GM19351 (cell line): ENCODE measurements around the gene CBFA2T2.
"Not testable (repeated sequence)": the region's sequence is repeated elsewhere in the genome, so short reads cannot be mapped to it uniquely, and the experiment has no call there.

Experiments
- ATAC-seq: cut with Tn5 transposase; IDR thresholded peaks from one replicate; pipeline ENCODE4 v1.9.1; 2021; ENCODE audit warnings: mild to moderate bottlenecking, moderate library complexity; ENCODE audit not compliant: unreplicated experiment

The CBFA2T2 gene

GRCh38 chr20:33541074-33541473 lies 51.2 kb downstream of the CBFA2T2 start:
- no peak for ATAC-seq

DNA sequence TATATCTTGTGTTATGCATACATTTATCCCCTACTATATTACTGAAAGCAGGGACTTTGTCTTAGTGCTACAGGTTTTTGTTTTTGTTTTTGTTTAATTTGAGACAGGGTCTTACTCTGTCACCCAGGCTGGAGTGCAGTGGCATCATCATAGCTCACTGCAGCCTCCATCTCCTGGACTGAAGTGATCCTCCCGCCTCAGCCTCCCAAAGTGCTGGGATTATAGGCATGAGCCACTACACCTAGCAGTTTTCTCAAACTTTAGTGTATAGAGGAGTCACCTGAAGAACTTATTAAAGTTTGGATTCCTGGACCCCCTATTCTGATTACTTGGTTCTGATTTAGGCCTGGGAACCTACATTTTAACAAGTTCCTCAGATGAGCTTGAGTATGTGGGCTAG lies 51.9 kb downstream of the CBFA2T2 start:
- ATAC-seq, result no peak

DNA sequence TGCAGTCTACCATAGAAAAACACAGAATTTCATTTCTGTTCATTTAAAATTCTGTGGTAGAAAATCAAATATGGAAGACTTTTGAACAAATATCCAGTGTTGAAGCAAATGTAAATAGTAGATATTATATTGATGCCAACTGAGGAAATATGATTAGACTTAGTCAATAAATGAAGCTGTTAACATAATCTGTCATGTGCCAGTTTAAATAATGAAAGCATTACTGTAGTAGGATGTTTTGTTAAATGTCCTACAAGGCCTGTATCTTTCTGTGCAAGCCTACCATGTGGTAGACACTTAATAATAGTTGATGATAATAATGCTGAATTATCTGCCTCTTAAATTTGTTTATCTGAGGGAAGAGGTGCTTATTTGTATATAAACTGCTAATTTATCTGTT lies 55.9 kb downstream of the CBFA2T2 start:
- ATAC-seq, result no peak

DNA sequence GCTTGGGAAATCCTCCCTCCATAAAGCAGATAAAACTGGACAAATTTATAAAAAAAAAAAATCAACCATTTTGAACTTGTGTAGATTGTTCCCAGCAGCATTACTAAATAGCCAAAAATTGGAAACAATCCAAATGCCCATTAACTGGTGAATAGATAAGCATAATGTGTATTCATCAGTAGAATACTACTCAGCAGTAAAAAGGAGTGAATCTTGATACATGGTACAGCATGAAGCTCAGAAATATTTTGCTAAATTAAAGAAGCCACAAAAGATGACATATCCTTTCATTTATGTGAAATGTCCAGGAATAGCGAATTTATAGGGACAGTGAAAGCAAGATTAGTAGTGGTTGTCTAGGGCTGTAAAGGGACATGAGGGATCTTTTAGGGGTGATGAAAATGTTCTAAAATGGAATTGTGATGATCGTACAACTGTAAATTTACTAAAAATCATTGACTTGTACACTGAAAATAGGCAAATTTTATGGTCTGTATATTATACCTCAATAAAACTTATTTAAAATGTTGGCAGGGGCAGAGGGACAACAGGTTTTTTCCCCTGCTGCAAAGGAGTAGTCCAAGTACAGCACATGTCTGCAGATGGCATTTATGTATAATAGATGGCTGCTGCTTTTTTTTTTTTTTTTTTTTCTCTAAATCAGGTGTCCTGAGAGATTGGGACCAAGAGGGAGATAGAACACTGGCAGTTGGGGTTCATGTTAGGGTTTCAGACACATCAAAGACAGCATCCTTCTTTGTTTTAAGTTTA lies 59.5 kb downstream of the CBFA2T2 start:
- no peak for ATAC-seq

GRCh38 chr20:33551778-33552177 lies 61.9 kb downstream of the CBFA2T2 start:
- ATAC-seq, result no peak

DNA sequence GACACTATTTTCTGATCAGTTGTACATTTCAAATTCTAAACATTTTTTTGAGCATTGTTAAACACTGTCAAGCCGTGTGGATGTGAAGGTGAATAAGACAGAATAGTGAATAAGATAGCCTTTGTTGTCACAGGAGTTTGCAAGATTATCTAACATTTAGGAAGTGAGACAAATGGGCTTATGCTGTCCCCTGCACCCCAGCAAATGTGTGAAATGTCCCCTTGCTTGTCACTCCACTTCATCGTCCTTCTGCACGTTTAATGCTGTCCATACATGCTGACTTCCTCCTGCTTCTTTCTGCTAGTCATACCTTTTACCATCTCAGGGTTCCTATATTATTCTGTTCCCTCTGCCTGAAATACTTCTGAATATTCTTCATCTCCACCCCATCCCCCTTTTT lies 62.6 kb downstream of the CBFA2T2 start:
- no peak for ATAC-seq

DNA sequence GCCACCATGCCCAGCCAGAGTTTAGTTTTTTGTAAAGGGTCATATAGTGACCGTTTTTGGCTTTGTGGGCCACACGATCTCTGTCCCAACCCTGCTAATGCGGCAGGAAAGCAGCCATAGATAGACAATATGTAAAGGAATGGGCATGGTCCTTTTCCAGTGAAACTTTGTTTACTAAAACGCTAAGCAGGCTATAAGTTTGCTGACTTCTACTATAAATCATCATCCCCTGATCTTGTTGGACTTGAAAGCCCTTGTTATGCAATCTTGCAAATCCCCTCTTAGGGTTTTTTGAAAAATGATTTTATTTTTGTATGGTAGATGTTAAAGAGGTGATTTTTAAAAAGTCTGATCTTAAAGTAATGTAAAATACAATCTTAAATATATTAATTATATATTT lies 63.6 kb downstream of the CBFA2T2 start:
- ATAC-seq, result no peak

DNA sequence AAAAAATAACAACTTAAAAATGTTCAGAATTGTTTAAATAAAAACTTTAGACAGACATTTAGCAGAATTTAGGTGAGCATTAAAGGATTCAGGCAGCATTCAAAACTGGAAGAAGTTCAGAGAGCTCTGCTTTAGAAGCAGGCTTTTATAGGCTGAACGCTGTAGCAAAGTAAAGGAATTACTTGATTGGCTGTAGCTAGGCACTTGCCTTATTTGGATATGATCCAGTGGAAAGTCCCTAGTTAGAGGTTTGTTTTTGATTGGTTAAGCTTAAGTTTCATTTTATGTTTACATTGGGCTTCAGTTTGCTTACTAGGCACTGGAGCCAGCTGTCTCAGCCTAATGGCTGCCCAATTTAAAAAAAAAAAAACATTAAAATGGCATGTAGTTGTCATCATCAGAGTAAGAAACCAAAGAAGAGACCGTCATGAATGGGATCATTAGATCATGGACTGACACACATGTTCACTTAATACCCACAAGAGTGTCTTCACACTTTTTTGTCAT lies 65.1 kb downstream of the CBFA2T2 start:
- ATAC-seq, result peak; percentile 95

DNA sequence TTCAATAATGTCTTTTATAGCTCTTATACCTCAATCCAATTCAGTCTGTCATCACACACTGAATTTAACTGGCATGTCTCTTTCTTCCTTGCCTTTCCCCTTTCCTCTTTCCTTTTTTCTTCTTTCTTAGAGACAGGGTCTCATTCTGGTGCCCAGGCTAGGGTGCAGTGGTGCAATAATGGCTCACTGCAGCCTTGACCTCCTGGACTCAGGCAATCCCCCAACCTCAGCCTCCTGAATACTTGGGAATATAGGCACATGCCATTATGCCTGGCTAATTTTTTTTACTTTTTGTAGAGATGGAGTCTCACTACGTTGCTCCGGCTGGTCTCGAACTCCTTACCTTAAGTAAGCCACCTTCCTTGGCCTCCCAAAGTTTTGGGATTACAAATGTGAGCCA lies 65.9 kb downstream of the CBFA2T2 start:
- ATAC-seq, result no peak

- ATAC-seq, result no peak
Observed at GRCh38 chr20:33556246-33556645, 66.3 kb downstream of the CBFA2T2 start.

DNA sequence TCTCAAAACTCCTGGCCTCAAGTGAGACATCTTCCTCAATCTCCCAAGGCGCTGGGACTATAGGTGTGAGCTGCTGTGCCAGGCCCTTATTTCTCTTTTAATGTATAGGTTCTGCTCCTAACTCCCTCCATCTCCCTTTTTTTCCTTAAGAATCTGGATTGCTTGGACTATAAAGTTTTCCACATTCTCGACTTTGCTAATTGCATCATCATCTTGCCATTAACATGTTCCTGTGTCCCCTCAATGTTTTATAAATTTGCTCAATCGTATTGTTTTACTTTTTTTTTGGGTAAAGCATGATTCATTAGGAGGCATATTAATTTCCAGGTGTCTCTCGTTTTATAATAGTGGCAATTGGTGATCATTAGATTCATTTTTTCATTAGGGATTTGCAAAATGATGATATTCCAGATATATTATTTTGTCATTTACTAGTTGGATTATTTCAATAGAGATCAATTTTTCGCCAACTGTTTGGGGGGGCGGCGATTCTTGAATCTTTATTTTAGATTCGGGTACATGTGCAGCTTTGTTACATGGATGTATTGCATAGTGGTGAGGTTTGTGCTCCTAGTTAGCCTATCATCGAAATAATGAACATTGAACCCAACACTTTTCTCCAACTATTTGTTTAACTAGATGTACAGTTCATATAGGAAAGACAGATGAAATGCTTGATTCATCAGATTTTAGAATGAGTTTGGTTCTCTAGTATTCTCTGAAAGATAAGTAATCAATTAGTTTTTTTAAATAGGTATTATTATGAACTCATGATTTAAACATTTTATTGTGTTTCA lies 68.7 kb downstream of the CBFA2T2 start:
- ATAC-seq, result no peak

GRCh38 chr20:33559212-33559611 lies 69.3 kb downstream of the CBFA2T2 start:
- ATAC-seq, result no peak

- no peak for ATAC-seq
Observed at GRCh38 chr20:33560026-33560425, 70.1 kb downstream of the CBFA2T2 start.

GRCh38 chr20:33561053-33561452 lies 71.2 kb downstream of the CBFA2T2 start:
- ATAC-seq, result not testable (repeated sequence)

- no peak for ATAC-seq
Observed at GRCh38 chr20:33561692-33562601, 72.1 kb downstream of the CBFA2T2 start.

DNA sequence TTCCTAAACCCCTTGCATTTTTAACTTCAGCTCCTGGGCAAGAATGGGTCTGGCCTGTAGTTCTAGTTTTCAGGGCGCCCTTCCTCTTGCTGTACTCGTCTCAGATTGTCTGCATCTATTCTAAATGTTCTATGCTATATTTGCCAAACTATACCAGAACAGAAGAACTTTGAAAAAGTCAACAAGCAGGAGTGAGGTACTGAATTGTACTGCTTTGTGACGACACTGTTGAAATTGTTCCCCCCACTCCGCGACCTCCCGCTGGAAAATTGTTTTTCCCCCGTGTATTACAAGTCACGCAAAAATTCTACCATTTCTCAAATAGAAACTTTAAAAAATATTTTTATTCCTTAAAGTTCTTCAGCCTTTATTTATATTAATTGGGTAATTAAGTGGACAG lies 73.9 kb downstream of the CBFA2T2 start:
- no peak for ATAC-seq

- no peak for ATAC-seq
Observed at GRCh38 chr20:33566781-33567603, 77.1 kb downstream of the CBFA2T2 start.

- no peak for ATAC-seq
Observed at GRCh38 chr20:33567949-33568348, 78.1 kb downstream of the CBFA2T2 start.

DNA sequence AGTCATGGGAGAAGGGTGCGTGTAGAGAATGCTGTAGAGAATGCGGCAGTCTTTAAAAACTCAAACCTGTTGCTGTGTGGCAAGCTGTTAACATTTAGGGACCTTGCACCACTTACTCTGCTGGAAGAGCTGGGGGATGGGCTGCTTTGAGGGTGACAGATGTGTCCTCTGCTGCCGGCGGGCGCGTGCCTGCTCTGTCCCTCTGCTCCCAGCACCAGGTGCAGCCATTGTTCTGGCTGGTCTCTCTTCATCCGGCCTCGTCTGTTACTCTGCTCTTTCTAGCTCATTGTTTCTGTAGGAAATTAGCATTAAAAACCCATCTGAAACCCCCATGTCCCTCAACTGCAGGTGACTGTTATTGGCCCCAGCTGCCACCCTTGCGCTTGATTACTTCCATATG lies 78.5 kb downstream of the CBFA2T2 start:
- ATAC-seq, result no peak
